Right lobe of liver (tissue), 6 donors: ENCODE results near the gene NRSN2. TPM values are rescaled to one million over a fixed set of nuclear protein-coding genes. Genes with fewer than 3 reads are reported as not detected.

Source experiments
- ATAC-seq, 4 donors: fragments of 200-7000 bp; cut with Tn5 transposase; one replicate each; pipeline ENCODE4 v1.9.1; 2020; ENCODE audit warnings: mild to moderate bottlenecking in 4 of 4, moderate library complexity in 4 of 4
- DNase-seq, 3 donors: peaks; one replicate each; pipeline ENCODE4 v3.0.0-alpha.2; 2020
- H3K27ac ChIP-seq, 3 donors: fragments of 200-600 bp; one replicate each; pipeline ENCODE4 v1.8.0; 2022
- H3K27me3 ChIP-seq, 2 donors: fragments of 200-600 bp; one replicate each; pipeline ENCODE4 v1.8.0; 2022
- H3K36me3 ChIP-seq, 4 donors: fragments of 200-600 bp; sonication (generic) in 1 of 4; one replicate each; pipeline versions ENCODE4 v1.5.1 to v1.8.0; 2017 to 2022; ENCODE audit warnings: control low read depth in 1 of 4
- H3K4me1 ChIP-seq, 4 donors: fragments of 200-600 bp; sonication (generic) in 1 of 4; one replicate each; pipeline versions ENCODE4 v1.5.1 to v1.8.0; 2017 to 2022; ENCODE audit warnings: control low read depth in 1 of 4
- H3K4me3 ChIP-seq, 3 donors: fragments of 200-600 bp; one replicate each; pipeline ENCODE4 v1.8.0; 2022
- H3K9me3 ChIP-seq, 4 donors: fragments of 200-600 bp; sonication (generic) in 1 of 4; one replicate each; pipeline versions ENCODE4 v1.5.1 to v1.8.0; 2017 to 2022; ENCODE audit warnings: control low read depth in 1 of 4
- POLR2A ChIP-seq: fragments of 450-650 bp; IDR thresholded peaks from one replicate; pipeline ENCODE4 v1.6.1; 2017; ENCODE audit warnings: antibody characterized with exemption, mild to moderate bottlenecking
- WGBS: methylation state at CpG from one replicate; pipeline ENCODE4 v1.1.6; 2018; ENCODE audit warnings: low coverage, low lambda C conversion rate; ENCODE audit not compliant: insufficient coverage; ENCODE audit errors: missing lambda C conversion rate; 5-methylcytosine and 5-hydroxymethylcytosine counted together
- intact Hi-C, 2 donors: fragments of 100-400 bp; cut with DNase I; formaldehyde crosslinking; loops; one replicate each; pipeline versions ENCODE4 v1.11.2 to v1.14.1; 2022
- total RNA-seq, 6 experiments: library from RNA; depleted of rRNA in 2 of 6; stranded (reverse); fragments of >200 nt in 2 of 6; fragmentation: NEBNext Ultra II Directional in 3 of 6; extraction: Animal tissue kit (Norgen Biotek cat#: 25700) in 3 of 6; gene quantifications; one replicate each; pipeline versions ENCODE4 v1.1.0 to v1.2.4, GENCODE V29; 2016 to 2023
- TF ChIP-seq, protein P1 (sequence below), 4 donors: fragments of 200-600 bp in 3 of 4; fragments of 450-650 bp in 1 of 4; IDR thresholded peaks; one replicate each; pipeline versions ENCODE4 v1.5.1 to v1.8.0; 2016 to 2022; ENCODE audit warnings: antibody characterized with exemption in 4 of 4, mild to moderate bottlenecking in 2 of 4
- donor health status: DM: no; HTN: yes; CAD: no.
- donor health status: DM: no; HTN: no; CAD: no.
- donor health status: DM: no; HTN: no; CAD: no.
- donor health status: DM: no; HTN: yes; CAD: no.
- donor health status: DM: no; HTN: yes; CAD: no.

The NRSN2 gene
- total RNA-seq, 6 experiments from 2014 or later: 1.3 to 4.1 (median 1.9) TPM

DNA sequence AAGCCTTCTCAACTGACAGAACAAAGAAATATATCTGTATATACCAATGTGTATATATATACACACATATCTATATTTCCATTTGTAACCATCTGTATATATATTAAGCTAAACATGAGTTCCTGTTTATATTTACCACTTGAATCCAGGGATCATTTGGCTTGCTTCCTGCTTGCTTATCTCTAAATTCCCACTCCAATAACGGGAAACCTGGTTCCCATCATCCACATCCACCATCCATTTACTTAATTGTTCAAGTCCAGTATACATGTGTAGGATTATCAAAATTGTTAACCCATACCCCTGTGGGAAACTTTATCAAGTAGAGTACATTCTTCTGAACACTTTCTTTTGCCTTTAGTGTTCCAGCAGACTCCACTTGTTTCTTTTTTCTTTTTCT is 34.0 kb upstream of the NRSN2 start:
- DNase-seq (no peak), ATAC-seq (no peak)
- H3K4me1 ChIP-seq: no peaks in the 10 kb centered on the region
- H3K9me3 ChIP-seq: no peaks in the 10 kb centered on the region
- H3K27me3 ChIP-seq: no peaks in the 10 kb centered on the region
- 29% methylated on average over 1 of the region's 1 CpG for WGBS
- intact Hi-C loops: no loop called here
- H3K4me3 ChIP-seq: no peak overlapping the region
- H3K36me3 ChIP-seq: no peaks in the 10 kb centered on the region
- TF ChIP-seq, protein P1, sequence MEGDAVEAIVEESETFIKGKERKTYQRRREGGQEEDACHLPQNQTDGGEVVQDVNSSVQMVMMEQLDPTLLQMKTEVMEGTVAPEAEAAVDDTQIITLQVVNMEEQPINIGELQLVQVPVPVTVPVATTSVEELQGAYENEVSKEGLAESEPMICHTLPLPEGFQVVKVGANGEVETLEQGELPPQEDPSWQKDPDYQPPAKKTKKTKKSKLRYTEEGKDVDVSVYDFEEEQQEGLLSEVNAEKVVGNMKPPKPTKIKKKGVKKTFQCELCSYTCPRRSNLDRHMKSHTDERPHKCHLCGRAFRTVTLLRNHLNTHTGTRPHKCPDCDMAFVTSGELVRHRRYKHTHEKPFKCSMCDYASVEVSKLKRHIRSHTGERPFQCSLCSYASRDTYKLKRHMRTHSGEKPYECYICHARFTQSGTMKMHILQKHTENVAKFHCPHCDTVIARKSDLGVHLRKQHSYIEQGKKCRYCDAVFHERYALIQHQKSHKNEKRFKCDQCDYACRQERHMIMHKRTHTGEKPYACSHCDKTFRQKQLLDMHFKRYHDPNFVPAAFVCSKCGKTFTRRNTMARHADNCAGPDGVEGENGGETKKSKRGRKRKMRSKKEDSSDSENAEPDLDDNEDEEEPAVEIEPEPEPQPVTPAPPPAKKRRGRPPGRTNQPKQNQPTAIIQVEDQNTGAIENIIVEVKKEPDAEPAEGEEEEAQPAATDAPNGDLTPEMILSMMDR (IDR thresholded peaks at IDR 0.05): no peak
- no peak for TF ChIP-seq POLR2A
- H3K27ac ChIP-seq: no peak overlapping the region

DNA sequence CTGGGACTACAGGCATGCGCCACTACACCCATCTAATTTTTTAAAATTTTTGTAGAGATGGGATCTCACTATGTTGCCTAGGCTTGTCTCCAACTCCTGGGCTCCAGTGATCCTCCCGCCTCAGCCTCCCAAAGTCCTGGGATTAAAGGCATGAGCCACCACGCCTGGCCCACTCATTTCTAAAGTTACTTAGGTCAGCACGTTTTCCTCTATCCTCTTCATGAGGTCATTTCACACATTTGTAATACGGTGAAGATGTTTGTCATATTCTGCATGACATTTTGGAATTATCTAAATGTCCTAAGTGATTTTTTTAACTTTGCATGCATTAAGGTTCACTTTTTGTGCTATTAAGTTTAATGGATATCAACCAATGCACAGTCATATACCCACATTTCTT is 33.5 kb upstream of the NRSN2 start:
- Histone ChIP-seq H3K27ac (no peak overlapping the region), H3K36me3 (no peaks in the 10 kb centered on the region), H3K27me3 (no peaks in the 10 kb centered on the region), H3K4me3 (no peak overlapping the region), H3K9me3 (no peaks in the 10 kb centered on the region), H3K4me1 (no peaks in the 10 kb centered on the region)
- ATAC-seq (no peak), DNase-seq (no peak)
- intact Hi-C loops: no loop called here
- TF ChIP-seq, protein P1 (IDR thresholded peaks at IDR 0.05): no peak
- no peak for TF ChIP-seq POLR2A
- 76% methylated on average over 5 of the region's 5 CpGs for WGBS

DNA sequence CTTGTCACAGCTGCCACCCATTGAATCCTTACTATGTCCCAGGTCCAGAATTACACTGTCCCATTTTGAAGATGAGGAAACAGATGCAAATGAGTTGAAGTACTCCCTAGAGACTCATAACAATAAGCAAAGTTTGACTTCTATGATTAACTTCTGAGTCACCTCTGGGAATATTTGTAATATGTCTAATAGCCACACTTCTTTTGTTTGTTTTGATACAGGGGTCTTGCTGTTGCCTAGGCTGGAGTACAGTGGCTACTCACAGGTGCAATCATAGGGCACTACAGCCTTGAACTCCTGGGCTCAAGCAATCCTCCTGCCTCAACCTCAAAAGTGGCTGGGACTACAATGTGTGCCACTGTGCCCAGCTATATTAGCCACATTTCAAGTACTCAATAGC is 33.0 kb upstream of the NRSN2 start:
- Histone ChIP-seq H3K36me3 (no peaks in the 10 kb centered on the region), H3K9me3 (no peaks in the 10 kb centered on the region), H3K4me3 (no peak overlapping the region), H3K4me1 (no peaks in the 10 kb centered on the region), H3K27ac (no peak overlapping the region), H3K27me3 (no peaks in the 10 kb centered on the region)
- TF ChIP-seq, protein P1 (IDR thresholded peaks at IDR 0.05): no peak
- TF ChIP-seq POLR2A: no peak
- ATAC-seq (no peak), DNase-seq (no peak)
- intact Hi-C loops: no loop called here

DNA sequence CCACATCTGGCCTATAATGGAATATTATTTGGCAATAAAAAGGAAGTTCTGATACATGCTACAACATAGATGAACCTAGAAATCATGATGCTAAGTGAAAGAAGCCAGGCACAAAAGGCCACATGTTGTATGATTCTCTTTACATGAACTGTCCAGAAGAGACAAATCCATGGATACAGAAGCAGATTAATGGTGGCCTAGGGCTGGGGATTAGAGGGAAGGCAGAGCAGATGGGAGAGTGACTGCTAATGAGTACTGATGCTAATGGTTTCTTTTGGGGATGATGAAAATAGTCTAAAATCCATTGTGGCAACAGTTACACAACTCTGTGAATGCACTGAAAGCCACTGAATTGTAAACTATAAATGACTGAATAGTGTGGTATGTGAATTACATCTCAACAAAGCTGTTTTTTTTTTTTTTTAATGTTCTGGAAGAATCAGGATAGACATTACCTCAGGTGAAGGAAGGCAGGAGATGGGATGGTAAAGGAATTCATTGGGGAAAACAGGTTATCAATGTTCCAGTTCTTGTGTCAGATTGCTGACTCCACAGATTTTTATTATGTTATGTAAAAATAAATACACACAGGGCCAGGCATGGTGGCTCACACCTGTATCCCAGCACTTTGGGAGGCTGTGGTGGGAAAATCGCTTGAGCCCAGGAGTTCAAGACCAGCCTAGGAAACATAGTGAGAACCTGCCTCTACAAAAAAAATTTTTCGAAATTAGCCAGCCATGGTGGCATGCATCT is 30.4 kb upstream of the NRSN2 start:
- H3K4me3 ChIP-seq: no peak overlapping the region
- 83% methylated on average over 2 of the region's 2 CpGs for WGBS
- no peaks in the 10 kb centered on the region for H3K36me3 ChIP-seq
- intact Hi-C loops: no loop called here
- H3K9me3 ChIP-seq: no peaks in the 10 kb centered on the region
- ATAC-seq: no peak
- TF ChIP-seq POLR2A: no peak
- TF ChIP-seq, protein P1 (IDR thresholded peaks at IDR 0.05): no peak
- no peaks in the 10 kb centered on the region for H3K4me1 ChIP-seq
- no peak for DNase-seq
- no peak overlapping the region for H3K27ac ChIP-seq
- H3K27me3 ChIP-seq: no peaks in the 10 kb centered on the region
